Breast epithelium (tissue), 4 donors: ENCODE data around the gene AFG1L. TPM values are rescaled to one million over a fixed set of nuclear protein-coding genes. Genes with fewer than 3 reads are reported as not detected.

Experiments used
- DNase-seq, 2 donors: peaks; one replicate each; pipeline ENCODE4 v3.0.0-alpha.2; 2019; ENCODE audit warnings: low spot score in 2 of 2
- H3K27ac ChIP-seq, 2 donors: fragments of 200-600 bp; sonication (generic) in 1 of 2; one replicate each; pipeline ENCODE4 v1.5.1; 2016 to 2019; ENCODE audit warnings: mild to moderate bottlenecking in 1 of 2
- H3K27me3 ChIP-seq, 2 donors: fragments of 200-600 bp; sonication (generic) in 1 of 2; one replicate each; pipeline versions ENCODE4 v1.5.1 to v1.6.0; 2017 to 2019; ENCODE audit warnings: control low read depth in 1 of 2, mild to moderate bottlenecking in 1 of 2
- H3K36me3 ChIP-seq: fragments of 200-600 bp; one replicate; pipeline ENCODE4 v1.5.1; 2019
- H3K4me1 ChIP-seq, 2 donors: fragments of 200-600 bp; sonication (generic); one replicate each; pipeline ENCODE4 v1.5.1; 2016 to 2019; ENCODE audit warnings: control low read depth in 1 of 2
- H3K4me3 ChIP-seq, 3 donors: fragments of 200-600 bp; sonication (generic); 1 replicate in 2 of 3; 2 replicates in 1 of 3; pipeline ENCODE4 v1.5.1; 2016 to 2019; ENCODE audit warnings: mild to moderate bottlenecking in 3 of 3, moderate library complexity in 2 of 3
- H3K9me3 ChIP-seq, 2 donors: fragments of 200-600 bp; sonication (generic) in 1 of 2; one replicate each; pipeline ENCODE4 v1.5.1; 2016 to 2019; ENCODE audit warnings: control low read depth in 1 of 2
- POLR2A ChIP-seq: fragments of 450-650 bp; IDR thresholded peaks from one replicate; pipeline ENCODE4 v1.6.1; 2016; ENCODE audit warnings: antibody characterized with exemption, mild to moderate bottlenecking, moderate library complexity
- POLR2AphosphoS5 ChIP-seq, 3 donors: sonication (generic); formaldehyde crosslinking; IDR thresholded peaks; one replicate each; pipeline ENCODE4 v1.6.1; 2017; ENCODE audit warnings: antibody characterized with exemption in 3 of 3
- intact Hi-C: fragments of 100-400 bp; cut with DNase I; formaldehyde crosslinking; loops from one replicate; pipeline ENCODE4 v1.15.1; 2023; ENCODE audit warnings: low total_unique reads
- total RNA-seq, 3 donors: library from RNA; depleted of rRNA; stranded (reverse); fragments of >200 nt; gene quantifications; one replicate each; pipeline ENCODE4 v1.1.0, GENCODE V29; 2016
- TF ChIP-seq, protein P1 (sequence below), 3 donors: fragments of 450-650 bp; IDR thresholded peaks; one replicate each; pipeline ENCODE4 v1.5.1; 2016 to 2017; ENCODE audit warnings: antibody characterized with exemption in 3 of 3, mild to moderate bottlenecking in 3 of 3, moderate library complexity in 3 of 3

The AFG1L gene
- total RNA-seq, 3 donors from 2014 or later = 2.3 to 5.6 (median 4.0) TPM

GRCh38 chr6:108363889-108364313 lies 69.0 kb downstream of the AFG1L start:
- Histone ChIP-seq H3K27ac (no peak overlapping the region), H3K4me3 (no peak overlapping the region), H3K9me3 (no peaks in the 10 kb centered on the region), H3K27me3 (no peaks in the 10 kb centered on the region), H3K36me3 (no peaks in the 10 kb centered on the region), H3K4me1 (no peaks in the 10 kb centered on the region)
- intact Hi-C loops = no loop called here
- TF ChIP-seq POLR2AphosphoS5 (IDR thresholded peaks at IDR 0.05) = no peak
- no peak for TF ChIP-seq POLR2A
- TF ChIP-seq, protein P1, sequence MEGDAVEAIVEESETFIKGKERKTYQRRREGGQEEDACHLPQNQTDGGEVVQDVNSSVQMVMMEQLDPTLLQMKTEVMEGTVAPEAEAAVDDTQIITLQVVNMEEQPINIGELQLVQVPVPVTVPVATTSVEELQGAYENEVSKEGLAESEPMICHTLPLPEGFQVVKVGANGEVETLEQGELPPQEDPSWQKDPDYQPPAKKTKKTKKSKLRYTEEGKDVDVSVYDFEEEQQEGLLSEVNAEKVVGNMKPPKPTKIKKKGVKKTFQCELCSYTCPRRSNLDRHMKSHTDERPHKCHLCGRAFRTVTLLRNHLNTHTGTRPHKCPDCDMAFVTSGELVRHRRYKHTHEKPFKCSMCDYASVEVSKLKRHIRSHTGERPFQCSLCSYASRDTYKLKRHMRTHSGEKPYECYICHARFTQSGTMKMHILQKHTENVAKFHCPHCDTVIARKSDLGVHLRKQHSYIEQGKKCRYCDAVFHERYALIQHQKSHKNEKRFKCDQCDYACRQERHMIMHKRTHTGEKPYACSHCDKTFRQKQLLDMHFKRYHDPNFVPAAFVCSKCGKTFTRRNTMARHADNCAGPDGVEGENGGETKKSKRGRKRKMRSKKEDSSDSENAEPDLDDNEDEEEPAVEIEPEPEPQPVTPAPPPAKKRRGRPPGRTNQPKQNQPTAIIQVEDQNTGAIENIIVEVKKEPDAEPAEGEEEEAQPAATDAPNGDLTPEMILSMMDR (IDR thresholded peaks at IDR 0.05) = no peak
- DNase-seq = no peak

GRCh38 chr6:108364470-108364869 lies 69.6 kb downstream of the AFG1L start:
- DNase-seq = no peak
- no peak overlapping the region for H3K27ac ChIP-seq
- no peaks in the 10 kb centered on the region for H3K9me3 ChIP-seq
- H3K4me1 ChIP-seq = no peaks in the 10 kb centered on the region
- intact Hi-C loops = no loop called here
- H3K27me3 ChIP-seq = no peaks in the 10 kb centered on the region
- TF ChIP-seq, protein P1 (IDR thresholded peaks at IDR 0.05) = no peak
- no peak for TF ChIP-seq POLR2A
- H3K36me3 ChIP-seq = no peaks in the 10 kb centered on the region
- no peak overlapping the region for H3K4me3 ChIP-seq

GRCh38 chr6:108365478-108365877 lies 70.6 kb downstream of the AFG1L start:
- Histone ChIP-seq H3K36me3 (no peaks in the 10 kb centered on the region), H3K4me1 (no peaks in the 10 kb centered on the region), H3K4me3 (no peak overlapping the region), H3K27ac (no peak overlapping the region), H3K9me3 (no peaks in the 10 kb centered on the region), H3K27me3 (no peaks in the 10 kb centered on the region)
- intact Hi-C loops = no loop called here
- no peak for DNase-seq
- TF ChIP-seq POLR2AphosphoS5 (IDR thresholded peaks at IDR 0.05) (no peak), POLR2A (no peak)
- TF ChIP-seq, protein P1 (IDR thresholded peaks at IDR 0.05) = no peak

GRCh38 chr6:108366236-108366635 lies 71.4 kb downstream of the AFG1L start:
- H3K4me1 ChIP-seq = no peaks in the 10 kb centered on the region
- no peaks in the 10 kb centered on the region for H3K9me3 ChIP-seq
- H3K4me3 ChIP-seq = no peak overlapping the region
- DNase-seq = no peak
- intact Hi-C loops = no loop called here
- H3K36me3 ChIP-seq = no peaks in the 10 kb centered on the region
- H3K27me3 ChIP-seq = no peaks in the 10 kb centered on the region
- H3K27ac ChIP-seq = no peak overlapping the region
- TF ChIP-seq, protein P1 (IDR thresholded peaks at IDR 0.05) = no peak
- TF ChIP-seq POLR2A = no peak
- no peak for TF ChIP-seq POLR2AphosphoS5 (IDR thresholded peaks at IDR 0.05)

DNA sequence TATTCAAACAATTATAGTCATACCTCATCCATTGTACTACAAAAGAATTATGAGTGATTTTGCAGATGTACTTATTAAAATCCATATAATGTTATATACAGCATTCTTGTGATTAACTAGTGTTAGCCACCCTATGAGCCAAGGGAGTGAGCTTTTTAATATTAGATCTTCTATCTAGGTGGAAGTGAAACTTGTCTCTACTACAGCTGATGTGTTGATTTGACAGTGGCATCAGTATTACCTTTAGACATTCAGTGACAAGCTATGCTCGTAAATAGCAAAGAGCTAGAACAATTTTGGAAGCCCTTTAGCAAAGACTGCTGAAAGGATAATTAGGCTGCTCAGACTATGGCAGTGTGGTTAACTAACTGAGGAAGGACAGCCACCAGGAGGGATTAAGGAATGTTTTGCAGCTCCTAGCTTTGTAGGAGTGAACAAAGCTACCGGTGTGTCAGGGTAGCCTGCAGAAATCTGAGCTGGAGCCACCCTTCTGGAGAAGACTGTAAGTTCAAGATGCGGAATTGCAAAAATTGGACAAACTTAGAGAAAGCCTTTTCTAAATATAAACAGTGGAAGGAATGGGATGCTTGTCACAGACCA lies 73.7 kb downstream of the AFG1L start:
- Histone ChIP-seq H3K27me3 (no peaks in the 10 kb centered on the region), H3K4me3 (no peak overlapping the region), H3K9me3 (no peaks in the 10 kb centered on the region), H3K4me1 (no peaks in the 10 kb centered on the region), H3K27ac (no peak overlapping the region), H3K36me3 (no peaks in the 10 kb centered on the region)
- no peak for DNase-seq
- TF ChIP-seq, protein P1 (IDR thresholded peaks at IDR 0.05) = no peak
- no peak for TF ChIP-seq POLR2AphosphoS5 (IDR thresholded peaks at IDR 0.05)
- TF ChIP-seq POLR2A = no peak
- intact Hi-C loops = no loop called here
